Hematopoietic multipotent progenitor cell treated with erythropoietin and hydrocortisone succinate and interleukin-3 and kit ligand, for 15 days (in vitro differentiated cells): Measurements from ENCODE around the gene UNC5A.

Experiments
- DNase-seq: peaks from one replicate; pipeline ENCODE4 v3.0.0-alpha.2; 2015; ENCODE audit warnings: low spot score

The UNC5A gene

GRCh38 chr5:176846335-176847140 is 36.2 kb downstream of the UNC5A start:
- no peak for DNase-seq

- no peak for DNase-seq
Measured at GRCh38 chr5:176847148-176847547, 36.8 kb downstream of the UNC5A start.

GRCh38 chr5:176847726-176848290 is 37.4 kb downstream of the UNC5A start:
- DNase-seq: no peak

- no peak for DNase-seq
Measured at GRCh38 chr5:176848651-176849050, 38.3 kb downstream of the UNC5A start.

- no peak for DNase-seq
Measured at GRCh38 chr5:176849611-176850227, 39.4 kb downstream of the UNC5A start.

GRCh38 chr5:176850371-176851245 is 40.2 kb downstream of the UNC5A start:
- no peak for DNase-seq

GRCh38 chr5:176851380-176851779 is 41.0 kb downstream of the UNC5A start:
- no peak for DNase-seq

GRCh38 chr5:176851871-176852658 is 41.7 kb downstream of the UNC5A start:
- no peak for DNase-seq

- no peak for DNase-seq
Measured at GRCh38 chr5:176853151-176853778, 42.9 kb downstream of the UNC5A start.

- DNase-seq: no peak
Measured at GRCh38 chr5:176854164-176854563, 43.8 kb downstream of the UNC5A start.

GRCh38 chr5:176855598-176855997 is 45.2 kb downstream of the UNC5A start:
- DNase-seq: no peak

- no peak for DNase-seq
Measured at GRCh38 chr5:176856746-176857145, 46.4 kb downstream of the UNC5A start.

- no peak for DNase-seq
Measured at GRCh38 chr5:176857216-176857893, 47.0 kb downstream of the UNC5A start.

GRCh38 chr5:176857894-176858273 is 47.5 kb downstream of the UNC5A start:
- no peak for DNase-seq

GRCh38 chr5:176859916-176860315 is 49.6 kb downstream of the UNC5A start:
- DNase-seq: no peak

GRCh38 chr5:176860381-176860780 is 50.0 kb downstream of the UNC5A start:
- DNase-seq: no peak

GRCh38 chr5:176861276-176861675 is 50.9 kb downstream of the UNC5A start:
- no peak for DNase-seq

- DNase-seq: no peak
Measured at GRCh38 chr5:176862330-176862995, 52.1 kb downstream of the UNC5A start.

- no peak for DNase-seq
Measured at GRCh38 chr5:176863041-176863764, 52.8 kb downstream of the UNC5A start.
